GM12891 (cell line): Measurements from ENCODE around the gene TP73.

Experiments
- POLR2AphosphoS5 ChIP-seq: IDR thresholded peaks from 2 replicates; pipeline ENCODE4 v1.6.1; 2011; ENCODE audit warnings: low read depth, low read length, control low read depth
- POU2F2 ChIP-seq: IDR thresholded peaks from 2 replicates; pipeline ENCODE4 v1.6.1; 2011; ENCODE audit warnings: low read depth, mild to moderate bottlenecking, control low read depth, low read length, moderate library complexity
- TAF1 ChIP-seq: IDR thresholded peaks from 2 replicates; pipeline ENCODE4 v1.6.1; 2011; ENCODE audit warnings: low read depth, low read length, control low read depth

- TF ChIP-seq POLR2AphosphoS5 (no peak), TAF1 (no peak), POU2F2 (no peak)
Measured at GRCh38 chr1:3660704-3661103, 8.4 kb downstream of the TP73 start.
